NB4 (cell line): ENCODE results near the gene PDE11A.

Experiments used
- MAX ChIP-seq: IDR thresholded peaks from 2 replicates; pipeline ENCODE4 v1.6.1; 2011; ENCODE audit warnings: low read depth, low read length
- POLR2A ChIP-seq: IDR thresholded peaks from 2 replicates; pipeline ENCODE4 v1.6.1; 2011; ENCODE audit warnings: mild to moderate bottlenecking; ENCODE audit not compliant: insufficient read length; ENCODE audit errors: extremely low read depth

- no peak for TF ChIP-seq MAX
- TF ChIP-seq POLR2A, result no peak
Observed at GRCh38 chr2:177881921-177882320, 190.7 kb downstream of the PDE11A start.
